ENCODE measurements around the gene CAPS. TPM values are rescaled to one million over a fixed set of nuclear protein-coding genes. Genes with fewer than 3 reads are reported as not detected.

CAPS gene
- total RNA-seq, 1 experiment from 2014 or later = 32.0 TPM

DNA sequence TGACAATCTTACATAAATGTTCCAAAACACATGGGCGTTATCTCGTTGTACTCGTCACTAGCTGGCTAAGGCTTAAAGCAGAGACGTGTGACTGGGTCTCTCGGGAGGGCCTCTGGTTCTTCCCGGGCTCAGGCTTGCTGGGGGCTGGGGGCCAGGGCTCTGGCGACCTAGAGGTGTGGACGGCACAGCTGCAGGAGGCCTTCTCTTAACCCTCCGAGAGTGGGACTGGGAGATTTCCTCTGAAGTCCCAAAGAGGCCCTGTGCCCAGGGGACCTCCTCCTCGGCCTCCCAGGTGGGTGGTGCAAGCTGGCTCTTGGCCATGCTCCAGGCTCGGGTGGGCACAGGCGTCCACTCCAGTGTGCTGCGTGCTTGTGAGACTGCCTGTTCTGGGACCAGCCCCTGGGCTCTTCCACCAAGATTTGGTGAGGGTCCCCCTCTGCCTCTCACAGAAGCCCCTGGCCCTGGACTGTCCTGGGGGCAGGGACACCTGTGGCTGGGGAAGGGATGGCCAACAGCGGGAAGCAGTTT, 2.2 kb downstream of the CAPS start:
- H3K4me2 ChIP-seq = peak overlapping the region; percentile 86
- H3K36me3 ChIP-seq (ENCODE audit: low read depth) = no peaks in the 10 kb centered on the region
- TF ChIP-seq, protein P1, sequence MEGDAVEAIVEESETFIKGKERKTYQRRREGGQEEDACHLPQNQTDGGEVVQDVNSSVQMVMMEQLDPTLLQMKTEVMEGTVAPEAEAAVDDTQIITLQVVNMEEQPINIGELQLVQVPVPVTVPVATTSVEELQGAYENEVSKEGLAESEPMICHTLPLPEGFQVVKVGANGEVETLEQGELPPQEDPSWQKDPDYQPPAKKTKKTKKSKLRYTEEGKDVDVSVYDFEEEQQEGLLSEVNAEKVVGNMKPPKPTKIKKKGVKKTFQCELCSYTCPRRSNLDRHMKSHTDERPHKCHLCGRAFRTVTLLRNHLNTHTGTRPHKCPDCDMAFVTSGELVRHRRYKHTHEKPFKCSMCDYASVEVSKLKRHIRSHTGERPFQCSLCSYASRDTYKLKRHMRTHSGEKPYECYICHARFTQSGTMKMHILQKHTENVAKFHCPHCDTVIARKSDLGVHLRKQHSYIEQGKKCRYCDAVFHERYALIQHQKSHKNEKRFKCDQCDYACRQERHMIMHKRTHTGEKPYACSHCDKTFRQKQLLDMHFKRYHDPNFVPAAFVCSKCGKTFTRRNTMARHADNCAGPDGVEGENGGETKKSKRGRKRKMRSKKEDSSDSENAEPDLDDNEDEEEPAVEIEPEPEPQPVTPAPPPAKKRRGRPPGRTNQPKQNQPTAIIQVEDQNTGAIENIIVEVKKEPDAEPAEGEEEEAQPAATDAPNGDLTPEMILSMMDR (conservative IDR thresholded peaks at IDR 0.05) = no peak
- no peak for TF ChIP-seq EZH2 (IDR thresholded peaks at IDR 0.05; ENCODE audit: low read depth)
- ChIA-PET CTCF (no interaction called here), POLR2A (ENCODE audit: unreplicated experiment) (no interaction called here)
- intact Hi-C loops (cut with micrococcal nuclease; ENCODE audit: unreplicated experiment) = no loop called here
- H2AFZ ChIP-seq = no peak overlapping the region
- peaks cover 24% of the 10 kb centered on the region for H3K4me1 ChIP-seq (replicated peaks; ENCODE audit: insufficient read depth)
- no peaks in the 10 kb centered on the region for H3K9me3 ChIP-seq (ENCODE audit: insufficient read depth, low read depth)
- H4K20me1 ChIP-seq (ENCODE audit: insufficient read depth) = no peaks in the 10 kb centered on the region
- no peaks in the 10 kb centered on the region for H3K79me2 ChIP-seq (ENCODE audit: low read depth)
- H3F3A ChIP-seq (ENCODE audit: insufficient read depth, low read depth) = no peaks in the 10 kb centered on the region; the same call in none of the 2 replicates
- no peaks in the 10 kb centered on the region for H3K9me2 ChIP-seq (ENCODE audit: insufficient read depth)
- no TSS peak for BruUV-seq (replicated peaks)
- H3K27ac ChIP-seq = no peak overlapping the region
- H3K27me3 ChIP-seq (ENCODE audit: insufficient read depth, low read depth) = no peaks in the 10 kb centered on the region
- H3K4me3 ChIP-seq = 0 out of 2 replicates have a peak overlapping the region, but pooled peaks have one; percentile 61
- no peak for DNase-seq

DNA sequence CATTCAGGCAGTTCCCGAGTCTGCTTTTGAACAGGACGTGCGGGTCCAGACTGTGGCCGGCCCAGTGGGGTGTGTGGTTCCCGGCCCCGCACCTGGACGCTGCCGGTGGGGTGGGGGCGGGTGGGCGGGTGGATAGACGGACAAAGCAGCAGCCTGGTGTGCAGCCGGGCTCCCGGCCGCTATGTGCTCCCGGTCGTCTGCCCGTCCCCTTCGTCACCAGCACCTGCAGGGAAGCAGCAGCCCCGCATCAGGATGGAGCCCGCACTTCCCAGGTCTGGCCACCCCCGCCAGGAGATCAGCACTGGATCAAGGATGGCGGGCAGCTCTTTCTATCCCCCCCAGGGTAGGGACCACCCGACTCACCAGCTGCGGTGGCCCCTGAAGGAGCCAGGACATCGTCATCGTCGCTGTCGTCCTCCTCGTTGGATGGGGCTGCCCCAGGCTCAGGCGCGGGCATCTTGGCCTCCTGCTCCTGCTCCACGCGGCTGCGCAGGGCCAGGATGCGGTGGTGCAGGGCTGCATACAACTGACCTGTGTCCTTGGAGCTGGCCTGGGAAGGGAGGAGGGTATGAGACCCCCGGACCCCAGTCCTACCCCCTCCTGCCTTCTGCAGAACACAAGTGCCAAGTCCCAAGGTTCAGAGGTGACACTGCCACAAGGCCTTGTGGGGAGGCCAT, 3.5 kb downstream of the CAPS start:
- peaks cover 24% of the 10 kb centered on the region for H3K4me1 ChIP-seq (replicated peaks; ENCODE audit: insufficient read depth)
- no peak overlapping the region for H3K27ac ChIP-seq
- no peaks in the 10 kb centered on the region; the same call in none of the 2 replicates for H3F3A ChIP-seq (ENCODE audit: insufficient read depth, low read depth)
- no peaks in the 10 kb centered on the region for H3K36me3 ChIP-seq (ENCODE audit: low read depth)
- no peak for DNase-seq
- no peaks in the 10 kb centered on the region for H3K9me3 ChIP-seq (ENCODE audit: insufficient read depth, low read depth)
- H2AFZ ChIP-seq = no peak overlapping the region
- ChIA-PET POLR2A (ENCODE audit: unreplicated experiment) (no interaction called here), CTCF (no interaction called here)
- no peaks in the 10 kb centered on the region for H4K20me1 ChIP-seq (ENCODE audit: insufficient read depth)
- H3K79me2 ChIP-seq (ENCODE audit: low read depth) = no peaks in the 10 kb centered on the region
- no TSS peak for BruUV-seq (replicated peaks)
- H3K4me2 ChIP-seq = no peak overlapping the region
- intact Hi-C loops (cut with micrococcal nuclease; ENCODE audit: unreplicated experiment) = no loop called here
- TF ChIP-seq, protein P1 (conservative IDR thresholded peaks at IDR 0.05) = no peak
- no peak for TF ChIP-seq EZH2 (IDR thresholded peaks at IDR 0.05; ENCODE audit: low read depth)
- no peaks in the 10 kb centered on the region for H3K9me2 ChIP-seq (ENCODE audit: insufficient read depth)
- H3K4me3 ChIP-seq = no peak overlapping the region
- H3K27me3 ChIP-seq (ENCODE audit: insufficient read depth, low read depth) = no peaks in the 10 kb centered on the region

DNA sequence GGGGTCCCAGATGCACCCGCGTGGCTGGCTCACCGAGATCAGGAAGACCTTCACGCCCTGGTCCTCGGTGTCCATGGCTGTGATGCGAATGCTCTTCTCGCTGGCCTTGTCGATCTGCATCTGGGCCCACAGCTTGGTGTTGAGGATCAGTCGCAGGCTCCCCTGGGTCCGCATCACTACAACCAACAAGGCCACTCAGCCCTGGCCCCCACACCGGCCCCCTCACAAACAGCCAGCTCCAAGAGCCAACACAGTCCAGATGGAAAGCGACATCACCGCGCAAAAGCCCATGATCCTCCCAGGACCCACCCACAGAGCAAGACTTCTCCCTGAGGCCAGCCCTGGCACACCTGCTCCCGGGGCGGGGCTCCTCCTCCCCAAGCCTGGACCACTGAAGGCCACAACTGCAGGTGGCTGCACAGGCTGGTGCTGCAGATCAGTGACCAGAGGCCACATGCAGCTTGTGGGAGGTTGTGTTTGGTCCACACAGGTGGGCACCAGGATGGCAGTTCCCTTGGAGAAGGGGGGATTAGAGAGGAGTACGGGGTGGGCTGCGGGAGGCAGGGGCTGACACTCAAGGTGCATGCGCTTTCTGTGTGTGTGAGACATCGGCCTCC, 4.5 kb downstream of the CAPS start:
- DNase-seq = no peak
- Histone ChIP-seq H3K27ac (no peak overlapping the region), H3K9me2 (ENCODE audit: insufficient read depth) (no peaks in the 10 kb centered on the region), H3K79me2 (ENCODE audit: low read depth) (no peaks in the 10 kb centered on the region), H3F3A (ENCODE audit: insufficient read depth, low read depth) (no peaks in the 10 kb centered on the region; the same call in none of the 2 replicates), H3K4me3 (no peak overlapping the region), H4K20me1 (ENCODE audit: insufficient read depth) (no peaks in the 10 kb centered on the region), H3K9me3 (ENCODE audit: insufficient read depth, low read depth) (no peaks in the 10 kb centered on the region), H3K36me3 (ENCODE audit: low read depth) (no peaks in the 10 kb centered on the region), H3K4me1 (replicated peaks; ENCODE audit: insufficient read depth) (peaks cover 23% of the 10 kb centered on the region), H2AFZ (no peak overlapping the region), H3K4me2 (no peak overlapping the region), H3K27me3 (ENCODE audit: insufficient read depth, low read depth) (no peaks in the 10 kb centered on the region)
- no TSS peak for BruUV-seq (replicated peaks)
- ChIA-PET CTCF (no interaction called here), POLR2A (ENCODE audit: unreplicated experiment) (no interaction called here)
- no peak for TF ChIP-seq EZH2 (IDR thresholded peaks at IDR 0.05; ENCODE audit: low read depth)
- TF ChIP-seq, protein P1 (conservative IDR thresholded peaks at IDR 0.05) = no peak
- intact Hi-C loops (cut with micrococcal nuclease; ENCODE audit: unreplicated experiment) = no loop called here
